ENCODE measurements around the gene CPLX3. TPM values are rescaled to one million over a fixed set of nuclear protein-coding genes. Genes with fewer than 3 reads are reported as not detected.

The CPLX3 gene
- total RNA-seq, 1 experiment from 2014 or later = not detected

- no peaks in the 10 kb centered on the region for H4K20me1 ChIP-seq (ENCODE audit: control insufficient read depth, insufficient read depth, insufficient read length)
- Mint-ChIP-seq H3K27ac (peak overlapping the region in 2 of 3 experiments; percentile 29 to 89; a peak in 3 of 7 replicates), H3K36me3 (ENCODE audit: insufficient read depth in 1 of 3, low read depth in 3 of 3) (peaks cover 10 to 50% (median 42%) of the 10 kb centered on the region in 3 experiments), H3K4me1 (peaks cover 20 to 35% of the 10 kb centered on the region in 2 experiments), H3K4me3 (peak overlapping the region in 1 of 2 experiments; percentile 46; a peak in 1 of 5 replicates), H3K9me3 (no peaks in the 10 kb centered on the region), H3K27me3 (ENCODE audit: low read depth) (no peaks in the 10 kb centered on the region)
- no peak overlapping the region for H4K91ac ChIP-seq (ENCODE audit: insufficient read length, low read depth, low read length)
- H3K23me2 ChIP-seq (ENCODE audit: insufficient read length, low read depth, low read length, poor library complexity, severe bottlenecking) = peaks cover 6% of the 10 kb centered on the region
- no peaks in the 10 kb centered on the region for H3K27me3 ChIP-seq (ENCODE audit: insufficient read depth, low read length)
- no peak overlapping the region for H3T11ph ChIP-seq (ENCODE audit: low read length)
- no peak overlapping the region for H3K4ac ChIP-seq (ENCODE audit: low read depth, low read length)
- no peak overlapping the region for H3K4me2 ChIP-seq (ENCODE audit: insufficient read depth, insufficient read length, low read length)
- H3K9me3 ChIP-seq (ENCODE audit: control insufficient read depth, low read depth, low read length) = no peaks in the 10 kb centered on the region
- no peak overlapping the region for H3K56ac ChIP-seq (ENCODE audit: insufficient read length, low read depth, low read length)
- no peak overlapping the region for H2BK20ac ChIP-seq (ENCODE audit: low read depth, low read length, poor library complexity, severe bottlenecking)
- no peak overlapping the region for H3K23ac ChIP-seq (ENCODE audit: insufficient read length, low read depth, low read length)
- H2BK120ac ChIP-seq (ENCODE audit: low read depth, low read length, poor library complexity, severe bottlenecking) = no peak overlapping the region
- no CpG with 5 or more reads among the region's 12 CpGs for WGBS (ENCODE audit: extremely low coverage, insufficient read length, low lambda C conversion rate)
- H3K27ac ChIP-seq (ENCODE audit: insufficient read length, low read depth, low read length) = no peak overlapping the region
- no peak overlapping the region for H4K5ac ChIP-seq (ENCODE audit: insufficient read length, low read depth, low read length)
- DNase-seq = no peak
- no peaks in the 10 kb centered on the region for H3K79me1 ChIP-seq (ENCODE audit: insufficient read depth, low read depth, low read length, poor library complexity, severe bottlenecking)
- H2BK5ac ChIP-seq (ENCODE audit: insufficient read length, low read length) = no peak overlapping the region
- H3K9ac ChIP-seq (ENCODE audit: extremely low read depth, insufficient read length, low read length) = no peak overlapping the region
- TF ChIP-seq CTCF (conservative IDR thresholded peaks at IDR 0.05) = no peak
- no peak overlapping the region for H2AFZ ChIP-seq (ENCODE audit: low read length)
- no peak overlapping the region for H2AK5ac ChIP-seq (ENCODE audit: insufficient read length, low read length)
- H2BK15ac ChIP-seq (ENCODE audit: low read depth, low read length) = 0 out of 2 replicates have a peak overlapping the region, but pooled peaks have one; percentile 29
- no peak overlapping the region for H3K18ac ChIP-seq (ENCODE audit: insufficient read length, low read depth, low read length)
- H3K4me1 ChIP-seq (ENCODE audit: insufficient read depth, low read length) = no peaks in the 10 kb centered on the region; the same call in 1 of the 2 replicates
- H3K79me2 ChIP-seq (ENCODE audit: insufficient read depth, low read length) = no peaks in the 10 kb centered on the region
- no peak overlapping the region; the same call in 1 of the 2 replicates for H3K14ac ChIP-seq (ENCODE audit: insufficient read depth, low read length)
- H2BK12ac ChIP-seq (ENCODE audit: insufficient read length, low read depth, low read length) = no peak overlapping the region
- H4K8ac ChIP-seq (replicated peaks; ENCODE audit: insufficient read length, low read depth, low read length) = no peak overlapping the region
Observed at GRCh38 chr15:74844319-74845207, 18.1 kb downstream of the CPLX3 start.

All from H9 (cell line).